GM19452 (cell line): ENCODE measurements around the gene ORMDL3.
"Not testable (repeated sequence)": the region's sequence is repeated elsewhere in the genome, so short reads cannot be mapped to it uniquely, and the experiment has no call there.

ENCODE experiments used
- ATAC-seq: cut with Tn5 transposase; IDR thresholded peaks from one replicate; pipeline ENCODE4 v1.9.1; 2021; ENCODE audit not compliant: unreplicated experiment

ORMDL3 gene

DNA sequence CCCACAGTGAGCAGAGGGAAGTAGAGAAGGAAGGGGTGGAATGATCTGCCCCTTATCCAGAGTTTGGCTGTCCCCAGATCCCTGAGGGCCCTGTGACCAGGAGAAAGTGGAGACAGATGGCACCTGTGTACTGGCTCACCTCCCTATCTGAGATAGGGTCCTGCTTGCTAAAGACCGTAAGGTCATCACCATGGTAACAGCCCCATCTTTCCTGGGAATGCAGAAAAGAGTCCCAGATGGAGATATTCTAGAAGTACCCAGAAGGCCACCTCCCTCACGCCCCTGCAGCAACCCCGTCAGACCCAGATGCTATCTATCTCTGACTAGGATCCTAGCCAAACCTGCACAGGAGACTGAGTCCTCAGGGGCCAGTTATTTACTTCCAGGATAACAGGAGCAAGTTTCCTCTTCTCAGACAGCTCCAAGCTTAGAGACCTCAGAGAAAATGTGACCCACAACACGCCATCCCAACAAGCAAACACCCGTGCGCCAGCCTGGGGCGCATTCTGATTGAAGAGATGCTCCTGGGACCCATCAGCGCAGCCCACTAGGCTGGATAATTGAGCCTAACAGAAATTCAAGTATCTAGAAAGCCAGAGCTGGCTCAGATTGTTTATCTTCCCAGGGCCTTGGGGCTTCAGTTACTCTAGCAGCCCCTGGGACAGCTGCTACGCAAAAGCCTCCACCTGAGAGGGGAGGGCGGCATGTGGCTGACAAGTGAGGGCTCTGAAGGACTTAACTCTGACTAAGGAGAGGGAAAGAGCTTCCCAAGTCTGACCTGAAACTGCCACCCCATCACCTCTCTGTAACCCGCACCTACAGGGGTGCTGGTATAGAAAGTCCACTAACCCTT, 1.9 kb downstream of the ORMDL3 start:
- ATAC-seq: no peak

GRCh38 chr17:39924691-39925055, 2.7 kb downstream of the ORMDL3 start:
- no peak for ATAC-seq

DNA sequence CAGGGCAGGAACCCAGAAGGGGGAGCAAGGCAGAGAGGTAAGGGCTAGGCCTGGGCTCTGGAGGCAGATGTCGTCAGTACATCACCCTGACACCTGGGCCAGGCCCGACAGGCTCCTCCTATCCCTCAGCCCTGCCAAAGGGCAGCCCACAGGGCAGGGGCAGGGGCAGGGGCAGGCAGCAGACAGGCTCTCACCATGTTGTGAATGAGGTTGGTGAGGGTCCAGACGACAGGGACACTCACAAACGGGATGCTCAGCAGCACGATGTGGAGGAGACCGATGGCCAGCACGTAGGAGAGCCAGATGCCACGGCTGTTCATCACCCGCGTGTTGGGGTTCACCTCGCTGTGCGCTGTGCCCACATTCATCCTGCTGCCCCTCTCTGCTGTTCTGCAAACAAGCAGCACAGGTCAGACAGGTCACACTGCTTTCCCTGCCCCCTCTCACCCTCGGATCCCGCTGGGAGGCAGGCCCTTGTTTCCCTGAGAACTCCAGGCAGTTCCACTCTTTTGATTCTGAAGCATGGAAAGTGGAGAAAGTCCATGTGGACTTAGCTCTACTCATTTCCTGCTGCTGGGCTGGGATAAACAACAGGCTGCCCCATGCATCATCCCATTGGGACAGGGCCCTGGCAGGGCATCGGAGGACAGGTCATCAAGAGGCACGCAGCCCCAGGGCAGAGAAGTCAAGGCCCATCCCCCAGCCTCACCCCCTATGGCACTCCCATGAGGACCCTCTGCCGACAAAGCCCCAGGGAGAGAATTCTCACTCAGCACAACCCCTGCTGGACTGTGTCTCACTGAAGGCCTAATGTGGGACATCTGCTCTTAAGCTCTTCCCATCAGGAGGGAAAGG, 3.3 kb downstream of the ORMDL3 start:
- no peak for ATAC-seq

DNA sequence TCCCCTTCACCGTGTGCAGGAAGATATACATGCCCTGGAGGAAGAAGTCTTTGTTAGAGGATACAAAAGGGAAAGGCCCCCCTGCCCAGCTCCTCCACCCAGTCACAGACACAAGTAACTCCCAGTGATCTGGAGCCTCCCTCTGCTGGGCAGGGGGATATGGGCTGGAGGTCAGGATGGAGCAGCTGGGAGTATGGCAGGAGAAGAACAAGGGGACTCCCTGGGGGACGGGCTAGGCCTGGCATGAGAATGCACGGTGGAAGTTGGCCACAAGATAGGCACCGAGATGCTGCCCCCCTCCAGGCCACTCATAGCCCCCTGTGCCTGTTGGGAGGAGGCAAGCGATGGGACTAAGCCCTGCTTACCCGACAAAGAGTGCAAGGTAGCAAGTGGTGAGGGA, 4.2 kb downstream of the ORMDL3 start:
- no peak for ATAC-seq

DNA sequence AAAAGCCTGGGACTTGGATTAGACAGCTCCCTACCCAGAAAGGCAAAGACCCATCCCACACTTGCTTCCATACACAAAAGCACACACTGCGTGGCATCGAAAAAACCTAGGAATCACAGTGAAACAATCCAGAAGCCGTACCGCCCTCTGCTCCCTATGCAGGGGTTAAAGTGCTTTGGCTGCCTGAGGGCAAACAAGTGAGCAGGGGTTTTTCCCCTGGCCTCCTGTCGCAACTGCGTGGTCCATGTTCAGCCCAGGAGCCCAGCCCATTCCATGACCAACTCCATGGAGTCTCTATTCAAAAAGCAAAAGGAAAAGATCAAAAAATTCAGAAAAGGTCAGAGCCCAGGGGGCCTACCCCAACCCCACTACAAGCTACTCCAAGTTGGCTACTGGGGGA, 5.4 kb downstream of the ORMDL3 start:
- no peak for ATAC-seq

GRCh38 chr17:39921323-39921722, 6.1 kb downstream of the ORMDL3 start:
- ATAC-seq: no peak

GRCh38 chr17:39920218-39921210, 6.9 kb downstream of the ORMDL3 start:
- ATAC-seq: no peak

DNA sequence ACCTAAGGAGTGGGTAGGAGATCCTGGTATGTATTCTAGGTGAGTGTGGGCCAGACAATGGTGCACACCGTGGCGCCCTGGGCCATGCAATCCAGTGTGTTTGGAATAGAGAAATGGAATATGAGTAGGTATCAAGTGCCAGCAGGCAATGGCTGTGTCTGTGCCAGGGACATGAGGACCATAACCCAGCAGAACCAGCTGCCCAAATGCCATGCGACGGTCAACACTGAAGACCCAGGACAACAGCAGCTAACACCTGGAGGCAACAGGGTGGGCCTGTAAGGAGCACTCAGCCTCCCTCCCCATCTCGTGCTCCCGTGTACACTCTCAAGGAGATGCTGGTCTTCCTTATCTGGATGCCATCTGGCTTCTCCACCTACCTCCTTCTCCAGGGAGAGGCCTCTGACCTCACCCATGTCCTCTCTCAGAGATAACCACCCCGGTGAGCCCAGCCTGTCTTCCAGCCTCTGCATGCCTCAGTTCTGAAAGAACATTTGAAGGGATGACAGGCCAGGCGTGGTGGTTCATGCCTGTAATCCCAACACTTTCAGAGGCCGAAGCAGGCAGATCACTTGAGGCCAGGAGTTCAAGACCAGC, 8.2 kb downstream of the ORMDL3 start:
- no peak for ATAC-seq

DNA sequence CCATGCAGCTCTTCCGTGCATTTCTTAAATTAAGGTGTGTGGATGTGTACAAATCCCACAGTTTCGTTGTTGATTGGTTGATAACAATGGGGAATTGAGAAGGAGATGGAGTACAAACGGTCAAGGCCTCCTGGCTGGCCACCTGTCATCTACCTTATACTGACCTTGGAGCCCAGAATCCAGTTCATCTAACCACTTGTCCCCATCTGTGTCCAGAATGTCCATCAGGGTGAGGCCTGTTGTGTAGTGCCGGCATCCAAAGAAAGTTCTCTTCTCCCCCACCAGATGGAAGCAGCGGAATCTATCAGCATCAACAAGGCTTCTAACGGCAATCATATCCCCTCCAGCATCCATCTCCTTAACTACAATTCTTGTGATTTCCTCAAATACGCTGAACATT, 10.5 kb downstream of the ORMDL3 start:
- ATAC-seq: no peak

- ATAC-seq: no peak
Measured at GRCh38 chr17:39915559-39915958, 11.8 kb downstream of the ORMDL3 start.

DNA sequence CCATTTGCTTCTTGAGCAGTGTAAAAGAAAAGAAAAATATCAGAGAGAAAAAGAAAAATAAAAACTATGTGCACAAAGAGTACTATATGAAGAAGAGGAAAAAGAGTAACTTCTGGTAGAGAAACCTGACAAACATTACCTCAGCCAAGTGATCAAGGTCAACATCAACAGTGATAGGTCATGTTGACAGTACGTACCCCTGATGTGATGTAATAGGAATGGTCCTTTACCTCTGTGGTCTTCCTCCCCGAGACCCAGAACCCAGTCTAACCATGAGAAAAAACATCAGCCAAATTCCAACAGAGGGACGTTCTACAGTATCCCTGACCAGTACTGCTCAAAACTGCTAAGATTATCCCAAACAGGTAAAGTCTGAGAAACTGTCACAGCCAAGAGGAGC, 13.4 kb downstream of the ORMDL3 start:
- ATAC-seq: no peak

GRCh38 chr17:39908789-39909352, 18.5 kb downstream of the ORMDL3 start:
- no peak for ATAC-seq

- no peak for ATAC-seq
Measured at GRCh38 chr17:39904990-39905288, 22.5 kb downstream of the ORMDL3 start.

GRCh38 chr17:39903158-39903884, 24.1 kb downstream of the ORMDL3 start:
- no peak for ATAC-seq

DNA sequence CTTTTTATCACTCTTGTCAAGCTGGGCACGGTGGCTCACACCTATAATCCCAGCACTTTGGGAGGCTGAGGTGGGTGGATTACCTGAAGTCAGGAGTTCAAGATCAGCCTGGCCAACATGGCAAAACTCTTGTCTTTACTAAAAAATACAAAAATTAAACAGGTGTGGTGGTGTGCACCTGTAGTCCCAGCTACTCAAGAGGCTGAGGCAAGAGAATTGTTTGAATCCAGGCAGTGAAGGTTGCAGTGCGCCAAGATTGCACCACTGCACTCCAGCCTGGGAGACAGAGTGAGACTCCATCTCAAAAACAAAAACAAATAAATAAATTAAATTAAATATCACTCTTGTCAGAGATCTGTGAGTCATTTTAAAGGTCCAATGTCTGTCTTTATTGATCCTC, 25.4 kb downstream of the ORMDL3 start:
- ATAC-seq: not testable (repeated sequence)

GRCh38 chr17:39899215-39899614, 28.2 kb downstream of the ORMDL3 start:
- ATAC-seq: no peak

- ATAC-seq: no peak
Measured at GRCh38 chr17:39898088-39898487, 29.3 kb downstream of the ORMDL3 start.

DNA sequence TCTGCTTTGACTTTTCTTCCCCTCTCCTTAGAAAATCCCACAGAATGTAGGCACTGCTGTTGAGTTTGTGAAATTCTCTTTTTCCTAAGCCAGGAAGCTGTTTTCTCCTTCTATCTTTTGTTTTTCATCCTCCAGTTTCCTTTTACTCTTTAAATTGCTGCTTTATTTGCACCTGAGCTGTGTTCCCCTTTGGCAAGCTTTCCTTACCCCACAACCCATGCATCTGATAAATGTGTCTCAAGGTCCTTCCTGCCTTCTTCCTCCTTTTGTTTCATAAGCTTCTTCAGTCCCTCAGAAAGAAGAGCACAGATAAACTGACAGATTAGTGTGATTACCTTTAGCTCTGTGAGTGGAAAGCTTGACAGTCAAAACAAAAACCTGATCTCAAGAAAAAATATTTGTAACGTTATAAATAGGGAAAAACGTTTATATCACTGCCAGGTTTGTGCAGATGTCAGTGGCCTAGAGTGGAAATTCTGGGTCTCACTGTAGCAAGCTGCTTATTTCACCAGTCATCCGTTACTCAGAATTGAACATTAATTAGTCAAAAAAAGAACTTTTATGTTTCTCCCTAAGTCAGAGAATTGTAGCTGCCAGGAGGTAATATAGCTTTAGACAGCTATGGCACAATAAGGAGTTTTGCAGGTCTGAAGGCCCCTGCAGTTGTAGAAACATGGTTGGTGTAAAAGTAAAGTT, 32.6 kb downstream of the ORMDL3 start:
- no peak for ATAC-seq

DNA sequence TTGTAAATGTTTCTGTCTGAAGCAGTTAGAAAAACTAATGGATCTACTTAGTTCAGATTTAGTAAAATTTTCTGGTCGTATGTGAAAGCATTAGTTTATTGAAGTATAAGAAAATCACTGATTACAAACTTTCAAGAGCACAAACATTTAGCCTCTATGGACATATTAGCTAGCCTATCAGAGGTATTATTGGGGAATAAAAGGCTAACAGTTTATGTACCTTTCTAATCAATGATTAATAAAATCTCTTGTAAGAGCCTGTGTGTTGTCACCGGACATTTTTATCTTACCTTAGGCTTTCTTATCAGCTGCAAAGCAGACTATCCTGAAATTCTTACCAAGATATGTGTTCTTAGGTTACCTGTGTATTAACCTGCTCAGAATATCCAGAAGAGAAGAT, 38.2 kb downstream of the ORMDL3 start:
- ATAC-seq: no peak
